Hepatocyte (in vitro differentiated cells): ENCODE data around the gene APOBEC3C.

Experiments
- EZH2 ChIP-seq: fragments of 200-600 bp; sonication (generic); IDR thresholded peaks from 2 replicates; pipeline ENCODE4 v1.6.1; 2016; ENCODE audit warnings: antibody characterized with exemption, mild to moderate bottlenecking, borderline replicate concordance
- TF ChIP-seq, protein P1 (sequence below): fragments of 200-600 bp; sonication (generic); IDR thresholded peaks from 2 replicates; pipeline ENCODE4 v1.5.1; 2016; ENCODE audit warnings: antibody characterized with exemption, mild to moderate bottlenecking; ENCODE audit not compliant: poor library complexity

DNA sequence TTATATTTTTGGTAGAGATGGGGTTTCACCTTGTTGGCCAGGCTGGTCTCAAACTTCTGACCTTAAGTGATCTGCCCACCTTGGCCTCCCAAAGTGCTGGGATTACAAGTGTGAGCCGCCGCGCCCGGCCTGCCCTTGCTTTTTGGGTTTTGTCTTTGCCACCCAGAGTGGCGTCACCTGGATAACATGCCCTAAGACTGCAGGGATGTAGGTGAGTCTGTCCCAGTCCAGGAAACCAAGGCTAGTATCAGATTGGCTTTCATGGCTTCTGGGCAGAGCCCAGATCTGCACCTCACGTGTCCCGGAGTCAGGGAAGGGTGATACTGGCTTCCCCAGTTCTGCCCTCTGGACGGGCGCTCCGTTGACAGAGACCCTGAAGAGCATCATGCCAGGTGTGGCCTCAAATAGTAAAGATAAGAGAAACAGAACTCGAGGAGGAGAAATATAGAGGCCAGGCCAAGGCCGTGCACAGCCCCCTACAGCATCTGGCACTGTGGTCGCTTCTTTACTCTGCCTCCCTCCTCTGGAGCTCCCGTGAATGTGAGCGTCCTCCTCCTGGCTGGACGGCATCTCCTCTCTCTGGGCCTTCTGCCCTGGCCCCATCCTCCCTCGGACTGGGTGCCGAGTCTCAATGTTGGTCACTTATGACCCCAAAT is 39.8 kb upstream of the APOBEC3C start:
- TF ChIP-seq, protein P1, sequence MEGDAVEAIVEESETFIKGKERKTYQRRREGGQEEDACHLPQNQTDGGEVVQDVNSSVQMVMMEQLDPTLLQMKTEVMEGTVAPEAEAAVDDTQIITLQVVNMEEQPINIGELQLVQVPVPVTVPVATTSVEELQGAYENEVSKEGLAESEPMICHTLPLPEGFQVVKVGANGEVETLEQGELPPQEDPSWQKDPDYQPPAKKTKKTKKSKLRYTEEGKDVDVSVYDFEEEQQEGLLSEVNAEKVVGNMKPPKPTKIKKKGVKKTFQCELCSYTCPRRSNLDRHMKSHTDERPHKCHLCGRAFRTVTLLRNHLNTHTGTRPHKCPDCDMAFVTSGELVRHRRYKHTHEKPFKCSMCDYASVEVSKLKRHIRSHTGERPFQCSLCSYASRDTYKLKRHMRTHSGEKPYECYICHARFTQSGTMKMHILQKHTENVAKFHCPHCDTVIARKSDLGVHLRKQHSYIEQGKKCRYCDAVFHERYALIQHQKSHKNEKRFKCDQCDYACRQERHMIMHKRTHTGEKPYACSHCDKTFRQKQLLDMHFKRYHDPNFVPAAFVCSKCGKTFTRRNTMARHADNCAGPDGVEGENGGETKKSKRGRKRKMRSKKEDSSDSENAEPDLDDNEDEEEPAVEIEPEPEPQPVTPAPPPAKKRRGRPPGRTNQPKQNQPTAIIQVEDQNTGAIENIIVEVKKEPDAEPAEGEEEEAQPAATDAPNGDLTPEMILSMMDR, result no peak
- no peak for TF ChIP-seq EZH2
